HCT116 (cell line): ENCODE data around the gene RASA4.
"Not testable (repeated sequence)": the region's sequence is repeated elsewhere in the genome, so short reads cannot be mapped to it uniquely, and the experiment has no call there.

Experiments
- EGR1 ChIP-seq: IDR thresholded peaks from 2 replicates; pipeline ENCODE4 v1.6.1; 2012; ENCODE audit warnings: low read depth
- POLR2A ChIP-seq: IDR thresholded peaks from 2 replicates; pipeline ENCODE4 v1.7.0; 2011; ENCODE audit warnings: borderline replicate concordance; ENCODE audit not compliant: insufficient read depth, insufficient read length; ENCODE audit errors: extremely low read depth

DNA sequence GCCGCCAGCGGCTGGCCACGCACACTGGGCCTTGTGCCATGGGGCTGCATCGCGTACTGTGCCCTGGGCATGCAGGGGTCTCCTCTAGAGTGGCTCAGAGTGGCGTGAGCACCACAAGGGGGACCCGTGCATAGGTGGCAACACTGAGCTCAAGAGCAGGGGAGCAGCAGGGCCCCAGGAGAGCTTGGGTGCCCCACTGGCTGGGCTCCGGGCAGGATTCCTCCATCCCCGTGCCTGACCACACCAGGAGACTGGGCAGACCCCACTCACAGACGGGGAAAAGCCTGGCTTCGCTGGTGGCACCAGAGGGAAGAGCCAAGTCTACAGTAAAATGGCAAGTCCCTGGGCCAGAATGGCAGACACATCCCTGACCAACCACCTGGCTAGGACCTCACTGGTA lies 47.9 kb downstream of the RASA4 start:
- TF ChIP-seq POLR2A, EGR1: not testable (repeated sequence)
